ENCODE data around the gene ETS1.

The ETS1 gene

DNA sequence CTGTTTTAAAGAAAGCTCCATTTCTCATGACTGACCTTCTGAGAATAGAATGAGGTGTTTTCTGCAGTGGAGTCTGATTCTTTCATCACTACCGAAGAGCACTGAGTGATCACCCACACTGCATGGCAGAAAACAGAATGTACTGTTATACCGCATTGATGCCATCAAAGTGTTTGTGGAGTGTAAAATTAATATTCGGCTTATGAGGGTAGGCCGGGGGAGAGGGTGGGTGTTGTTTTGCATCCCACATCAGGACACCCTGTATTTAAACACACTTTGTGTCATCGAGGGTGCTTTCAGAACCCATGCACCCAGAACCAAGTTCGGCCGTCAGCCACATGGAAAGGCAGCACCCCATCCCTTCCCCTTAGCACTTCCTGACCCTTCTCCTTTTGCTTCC lies 41.3 kb upstream of the ETS1 start:
- H3K4me3 ChIP-seq (replicated peaks; ENCODE audit: low read depth, low read length), result no peak overlapping the region
- no peak for DNase-seq (ENCODE audit: low read depth)
- TF ChIP-seq, protein P1, sequence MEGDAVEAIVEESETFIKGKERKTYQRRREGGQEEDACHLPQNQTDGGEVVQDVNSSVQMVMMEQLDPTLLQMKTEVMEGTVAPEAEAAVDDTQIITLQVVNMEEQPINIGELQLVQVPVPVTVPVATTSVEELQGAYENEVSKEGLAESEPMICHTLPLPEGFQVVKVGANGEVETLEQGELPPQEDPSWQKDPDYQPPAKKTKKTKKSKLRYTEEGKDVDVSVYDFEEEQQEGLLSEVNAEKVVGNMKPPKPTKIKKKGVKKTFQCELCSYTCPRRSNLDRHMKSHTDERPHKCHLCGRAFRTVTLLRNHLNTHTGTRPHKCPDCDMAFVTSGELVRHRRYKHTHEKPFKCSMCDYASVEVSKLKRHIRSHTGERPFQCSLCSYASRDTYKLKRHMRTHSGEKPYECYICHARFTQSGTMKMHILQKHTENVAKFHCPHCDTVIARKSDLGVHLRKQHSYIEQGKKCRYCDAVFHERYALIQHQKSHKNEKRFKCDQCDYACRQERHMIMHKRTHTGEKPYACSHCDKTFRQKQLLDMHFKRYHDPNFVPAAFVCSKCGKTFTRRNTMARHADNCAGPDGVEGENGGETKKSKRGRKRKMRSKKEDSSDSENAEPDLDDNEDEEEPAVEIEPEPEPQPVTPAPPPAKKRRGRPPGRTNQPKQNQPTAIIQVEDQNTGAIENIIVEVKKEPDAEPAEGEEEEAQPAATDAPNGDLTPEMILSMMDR (IDR thresholded peaks at IDR 0.05; ENCODE audit: low read length, missing control alignments), result no peak

DNA sequence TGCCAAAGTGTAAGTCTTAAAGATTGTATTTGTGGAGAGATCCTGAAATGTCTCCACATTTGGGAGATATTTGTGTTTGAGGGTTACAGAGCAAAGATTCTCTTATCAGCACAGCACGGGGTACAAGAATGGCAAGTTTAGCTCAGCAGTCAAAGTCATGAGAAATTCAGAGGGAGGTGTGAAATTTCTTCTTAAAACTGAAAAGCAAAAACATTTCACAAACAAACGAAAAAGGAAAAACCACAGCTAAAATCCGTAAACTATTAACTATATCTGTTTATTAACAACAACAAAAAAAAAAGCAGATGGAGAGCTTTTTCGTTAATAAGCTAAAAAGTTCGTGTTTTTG lies 40.9 kb upstream of the ETS1 start:
- H3K4me3 ChIP-seq (replicated peaks; ENCODE audit: low read depth, low read length), result no peak overlapping the region
- no peak for DNase-seq (ENCODE audit: low read depth)
- TF ChIP-seq, protein P1 (IDR thresholded peaks at IDR 0.05; ENCODE audit: low read length, missing control alignments), result no peak

DNA sequence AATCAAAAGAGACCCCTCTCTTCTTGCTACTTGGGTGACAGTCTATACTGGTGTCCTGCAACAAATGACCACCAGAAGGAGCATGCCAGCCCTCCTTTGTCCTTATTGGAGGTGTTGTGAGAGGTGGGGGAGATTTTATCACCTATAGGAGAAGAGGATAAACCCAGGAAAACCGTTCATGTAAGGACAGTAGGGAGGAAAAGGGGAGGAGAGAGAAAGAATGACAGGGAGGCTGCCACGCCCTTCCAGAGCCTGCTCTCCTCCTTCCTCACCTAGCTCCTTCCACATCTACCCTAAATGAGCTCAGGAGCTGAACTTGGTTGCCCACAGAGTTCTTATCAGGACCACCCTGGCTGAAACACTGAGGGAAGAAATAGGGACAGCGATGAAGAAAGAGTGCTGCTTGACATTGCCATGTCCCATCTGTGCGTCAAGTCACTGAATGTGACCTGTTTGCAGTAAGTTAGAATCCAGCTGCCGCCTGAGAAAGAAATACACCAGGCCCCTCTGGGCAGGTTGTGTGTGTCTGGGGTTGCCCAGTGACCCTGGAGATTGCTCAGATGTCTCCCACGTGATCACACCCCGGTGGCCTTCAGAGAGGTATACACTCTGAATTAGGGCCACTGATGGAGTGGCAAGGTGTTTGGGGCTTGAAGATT lies 40.4 kb upstream of the ETS1 start:
- TF ChIP-seq, protein P1 (IDR thresholded peaks at IDR 0.05; ENCODE audit: low read length, missing control alignments), result peak; percentile 11

DNA sequence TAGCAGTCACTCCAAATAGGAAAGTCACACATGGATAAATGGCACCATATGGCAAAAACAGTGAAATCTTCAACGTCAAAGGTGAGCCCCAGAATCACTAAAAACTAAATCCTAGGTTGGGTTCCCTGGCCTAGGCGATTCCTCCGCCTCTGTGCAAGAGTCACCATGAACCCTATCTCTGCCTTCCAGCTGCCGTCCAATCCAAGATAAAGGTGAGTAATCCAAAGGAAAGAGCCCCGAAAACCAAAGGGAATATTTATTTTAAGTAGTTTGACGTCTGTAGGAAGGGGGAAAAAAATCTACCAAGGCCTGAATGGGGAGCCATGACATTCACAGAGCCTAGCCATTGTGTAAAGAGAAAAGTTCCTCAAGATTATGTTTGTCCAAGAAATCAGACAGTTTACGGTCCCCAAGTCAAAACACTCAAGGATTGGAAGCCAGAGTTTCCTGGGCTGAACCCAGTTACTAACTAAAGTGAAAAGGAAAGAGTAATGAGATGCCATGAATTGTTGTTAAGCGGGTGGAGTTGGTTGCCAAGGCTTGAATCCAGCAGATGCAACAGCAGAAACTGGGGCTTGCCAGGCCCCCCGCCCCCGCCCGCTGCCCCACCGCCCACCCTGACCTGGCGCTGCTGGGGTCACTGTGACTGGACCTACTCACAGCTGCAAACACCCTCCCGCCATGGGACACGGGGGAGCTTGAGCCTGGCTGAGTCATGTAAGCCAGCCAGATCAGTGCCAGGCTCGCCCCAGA lies 39.7 kb upstream of the ETS1 start:
- no peak for DNase-seq (ENCODE audit: low read depth)
- TF ChIP-seq, protein P1 (IDR thresholded peaks at IDR 0.05; ENCODE audit: low read length, missing control alignments), result no peak
- H3K4me3 ChIP-seq (replicated peaks; ENCODE audit: low read depth, low read length), result no peak overlapping the region

More for the DNA sequence above, 40.4 kb upstream of the ETS1 start:
- no peak overlapping the region for H3K4me3 ChIP-seq (replicated peaks; ENCODE audit: low read depth, low read length)
- DNase-seq (ENCODE audit: low read depth), result no peak

DNA sequence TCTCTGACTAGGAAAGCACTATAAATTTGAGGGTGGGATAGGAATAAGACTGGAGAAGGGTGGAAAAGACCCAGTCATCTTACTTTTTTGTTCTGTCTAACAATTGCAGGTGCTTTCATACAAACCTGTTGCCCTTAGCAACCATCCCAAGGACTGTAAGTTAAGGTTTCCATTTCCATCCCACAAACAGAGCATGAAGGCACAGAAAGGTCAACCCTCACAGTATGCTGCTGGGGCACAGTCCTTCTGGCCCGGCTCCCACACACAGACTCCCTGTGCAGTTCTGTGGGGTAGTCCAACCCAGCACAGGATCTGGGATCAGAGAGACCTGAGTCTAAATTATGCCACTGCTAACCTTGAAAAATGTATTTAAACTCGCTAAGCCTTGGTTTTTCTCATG lies 38.4 kb upstream of the ETS1 start:
- DNase-seq (ENCODE audit: low read depth), result no peak
- TF ChIP-seq, protein P1 (IDR thresholded peaks at IDR 0.05; ENCODE audit: low read length, missing control alignments), result no peak
- H3K4me3 ChIP-seq (replicated peaks; ENCODE audit: low read depth, low read length), result no peak overlapping the region

DNA sequence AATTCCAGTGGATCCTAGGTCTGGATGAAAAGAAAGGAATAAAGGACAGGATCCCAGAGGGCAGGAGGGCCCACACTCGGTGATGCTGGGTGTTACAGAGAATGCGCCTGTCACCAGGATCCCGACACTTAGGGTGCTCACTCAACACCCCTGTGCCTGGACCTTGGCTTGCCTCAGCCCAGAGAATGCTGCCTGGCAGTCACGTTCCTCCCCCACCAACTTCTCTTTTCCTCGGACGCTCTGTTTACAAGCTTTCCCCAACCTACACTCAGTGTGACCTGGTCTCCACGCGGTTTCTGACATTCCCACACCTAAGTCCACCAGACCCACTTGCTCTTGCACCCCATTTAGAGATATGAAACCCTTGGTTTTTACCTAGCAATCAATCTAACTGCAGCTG lies 38.0 kb upstream of the ETS1 start:
- TF ChIP-seq, protein P1 (IDR thresholded peaks at IDR 0.05; ENCODE audit: low read length, missing control alignments), result no peak
- DNase-seq (ENCODE audit: low read depth), result no peak
- no peak overlapping the region for H3K4me3 ChIP-seq (replicated peaks; ENCODE audit: low read depth, low read length)

All from fibroblast of pulmonary artery (primary cell).